Measurements from ENCODE around the gene LMNA. TPM values are rescaled to one million over a fixed set of nuclear protein-coding genes. Genes with fewer than 3 reads are reported as not detected.

Gene LMNA
- total RNA-seq, 1 experiment from 2014 or later: 580 TPM

- no peaks in the 10 kb centered on the region for H3K27me3 ChIP-seq (ENCODE audit: insufficient read depth, low read depth)
- TF ChIP-seq EZH2 (IDR thresholded peaks at IDR 0.05; ENCODE audit: low read depth): no peak
- TF ChIP-seq CTCF (conservative IDR thresholded peaks at IDR 0.05): no peak
- no peak for DNase-seq
- H2AFZ ChIP-seq: no peak overlapping the region
- no peak overlapping the region for H3K4me3 ChIP-seq
- no peak overlapping the region for H3K27ac ChIP-seq
- no peak overlapping the region for H3K4me2 ChIP-seq
- intact Hi-C loops (cut with micrococcal nuclease; ENCODE audit: unreplicated experiment): loop anchor here (1.0 to 10.0 kb wide), 4 partner anchors 41 to 358 kb away; no protein-coding TSS in a partner anchor
- H3K79me2 ChIP-seq (ENCODE audit: low read depth): no peaks in the 10 kb centered on the region
- no TSS peak for BruUV-seq (replicated peaks)
- no peaks in the 10 kb centered on the region for H3K9me2 ChIP-seq (ENCODE audit: insufficient read depth)
- ChIA-PET CTCF (interaction anchor here (0.6 to 1.1 kb wide), 2 partner anchors 33 to 56 kb away, joined by 3 to 4 read pairs; no protein-coding TSS in a partner anchor), POLR2A (ENCODE audit: unreplicated experiment) (no interaction called here)
- H3K4me1 ChIP-seq (replicated peaks; ENCODE audit: insufficient read depth): peaks cover 23% of the 10 kb centered on the region
- no peaks in the 10 kb centered on the region for H3K9me3 ChIP-seq (ENCODE audit: insufficient read depth, low read depth)
- peaks cover 11% of the 10 kb centered on the region; the same call in 1 of the 2 replicates for H3F3A ChIP-seq (ENCODE audit: insufficient read depth, low read depth)
- H3K36me3 ChIP-seq (ENCODE audit: low read depth): no peaks in the 10 kb centered on the region
- no peaks in the 10 kb centered on the region for H4K20me1 ChIP-seq (ENCODE audit: insufficient read depth)
Measured at GRCh38 chr1:156089704-156090103, 24.8 kb upstream of the LMNA start.

- intact Hi-C loops (cut with micrococcal nuclease; ENCODE audit: unreplicated experiment): loop anchor here (1.0 to 10.0 kb wide), 4 partner anchors 40 to 357 kb away; no protein-coding TSS in a partner anchor
- no peaks in the 10 kb centered on the region for H3K79me2 ChIP-seq (ENCODE audit: low read depth)
- H4K20me1 ChIP-seq (ENCODE audit: insufficient read depth): no peaks in the 10 kb centered on the region
- no peak overlapping the region for H3K27ac ChIP-seq
- peaks cover 26% of the 10 kb centered on the region for H3K4me1 ChIP-seq (replicated peaks; ENCODE audit: insufficient read depth)
- H3K4me2 ChIP-seq: 0 out of 2 replicates have a peak overlapping the region, but pooled peaks have one; percentile 7
- no peaks in the 10 kb centered on the region for H3K9me3 ChIP-seq (ENCODE audit: insufficient read depth, low read depth)
- TF ChIP-seq EZH2 (IDR thresholded peaks at IDR 0.05; ENCODE audit: low read depth) (no peak), CTCF (conservative IDR thresholded peaks at IDR 0.05) (no peak)
- BruUV-seq (replicated peaks): no TSS peak
- no peak overlapping the region for H2AFZ ChIP-seq
- POLR2A ChIA-PET (ENCODE audit: unreplicated experiment): no interaction called here
- H3K27me3 ChIP-seq (ENCODE audit: insufficient read depth, low read depth): no peaks in the 10 kb centered on the region
- no peaks in the 10 kb centered on the region for H3K9me2 ChIP-seq (ENCODE audit: insufficient read depth)
- DNase-seq: no peak
- H3K36me3 ChIP-seq (ENCODE audit: low read depth): no peaks in the 10 kb centered on the region
- peaks cover 10% of the 10 kb centered on the region; the same call in 1 of the 2 replicates for H3F3A ChIP-seq (ENCODE audit: insufficient read depth, low read depth)
- CTCF ChIA-PET: interaction anchor here (0.6 to 1.1 kb wide), 2 partner anchors 32 to 123 kb away, joined by 3 to 6 read pairs; no protein-coding TSS in a partner anchor
- H3K4me3 ChIP-seq: no peak overlapping the region
Measured at GRCh38 chr1:156090138-156090839, 24.2 kb upstream of the LMNA start.

- H3K9me2 ChIP-seq (ENCODE audit: insufficient read depth): no peaks in the 10 kb centered on the region
- ChIA-PET CTCF (interaction anchor here (0.6 to 1.1 kb wide), 3 partner anchors 32 to 160 kb away, joined by 3 to 7 read pairs (median 6); no protein-coding TSS in a partner anchor), POLR2A (ENCODE audit: unreplicated experiment) (no interaction called here)
- peaks cover 31% of the 10 kb centered on the region for H3K4me1 ChIP-seq (replicated peaks; ENCODE audit: insufficient read depth)
- no TSS peak for BruUV-seq (replicated peaks)
- no peaks in the 10 kb centered on the region for H3K27me3 ChIP-seq (ENCODE audit: insufficient read depth, low read depth)
- no peak overlapping the region for H2AFZ ChIP-seq
- no peak overlapping the region for H3K4me3 ChIP-seq
- no peaks in the 10 kb centered on the region for H4K20me1 ChIP-seq (ENCODE audit: insufficient read depth)
- DNase-seq: peak; percentile 81 to 84
- H3K27ac ChIP-seq: no peak overlapping the region
- H3K79me2 ChIP-seq (ENCODE audit: low read depth): no peaks in the 10 kb centered on the region
- H3K4me2 ChIP-seq: peak overlapping the region; percentile 41; the same call in 1 of the 2 replicates
- intact Hi-C loops (cut with micrococcal nuclease; ENCODE audit: unreplicated experiment): loop anchor here (1.0 to 10.0 kb wide), 4 partner anchors 39 to 356 kb away; no protein-coding TSS in a partner anchor
- H3K9me3 ChIP-seq (ENCODE audit: insufficient read depth, low read depth): no peaks in the 10 kb centered on the region
- H3F3A ChIP-seq (ENCODE audit: insufficient read depth, low read depth): peaks cover 8% of the 10 kb centered on the region; the same call in 1 of the 2 replicates
- no peaks in the 10 kb centered on the region for H3K36me3 ChIP-seq (ENCODE audit: low read depth)
- TF ChIP-seq EZH2 (IDR thresholded peaks at IDR 0.05; ENCODE audit: low read depth) (no peak), CTCF (conservative IDR thresholded peaks at IDR 0.05) (peak; percentile 92)
Measured at GRCh38 chr1:156090840-156091188, 23.7 kb upstream of the LMNA start.

All from PC-9 (cell line).